HG03378 (cell line): ENCODE measurements around the gene CCDC33.
"Not testable (repeated sequence)": the region's sequence is repeated elsewhere in the genome, so short reads cannot be mapped to it uniquely, and the experiment has no call there.

Experiments
- ATAC-seq: cut with Tn5 transposase; IDR thresholded peaks from one replicate; pipeline ENCODE4 v1.9.1; 2021; ENCODE audit warnings: mild to moderate bottlenecking, moderate library complexity; ENCODE audit not compliant: unreplicated experiment

CCDC33 gene

GRCh38 chr15:74332611-74333010, 96.5 kb downstream of the CCDC33 start:
- ATAC-seq, result no peak

- no peak for ATAC-seq
Measured at GRCh38 chr15:74333093-74333492, 97.0 kb downstream of the CCDC33 start.

GRCh38 chr15:74333662-74334061, 97.5 kb downstream of the CCDC33 start:
- no peak for ATAC-seq

GRCh38 chr15:74334127-74334526, 98.0 kb downstream of the CCDC33 start:
- no peak for ATAC-seq

GRCh38 chr15:74335396-74335795, 99.3 kb downstream of the CCDC33 start:
- ATAC-seq, result no peak

GRCh38 chr15:74336061-74337005, 100.2 kb downstream of the CCDC33 start:
- no peak for ATAC-seq

- no peak for ATAC-seq
Measured at GRCh38 chr15:74337146-74337545, 101.0 kb downstream of the CCDC33 start.

- no peak for ATAC-seq
Measured at GRCh38 chr15:74337607-74338211, 101.6 kb downstream of the CCDC33 start.

- ATAC-seq, result no peak
Measured at GRCh38 chr15:74338676-74339075, 102.5 kb downstream of the CCDC33 start.

GRCh38 chr15:74339371-74339770, 103.2 kb downstream of the CCDC33 start:
- no peak for ATAC-seq

- no peak for ATAC-seq
Measured at GRCh38 chr15:74340150-74340549, 104.0 kb downstream of the CCDC33 start.

- ATAC-seq, result no peak
Measured at GRCh38 chr15:74343127-74343796, 107.1 kb downstream of the CCDC33 start.

- no peak for ATAC-seq
Measured at GRCh38 chr15:74343797-74344127, 107.6 kb downstream of the CCDC33 start.

GRCh38 chr15:74345051-74345450, 108.9 kb downstream of the CCDC33 start:
- no peak for ATAC-seq

GRCh38 chr15:74347757-74348250, 111.7 kb downstream of the CCDC33 start:
- ATAC-seq, result no peak

GRCh38 chr15:74349241-74349778, 113.2 kb downstream of the CCDC33 start:
- ATAC-seq, result no peak

- ATAC-seq, result no peak
Measured at GRCh38 chr15:74350295-74351275, 114.5 kb downstream of the CCDC33 start.

GRCh38 chr15:74351670-74352069, 115.5 kb downstream of the CCDC33 start:
- ATAC-seq, result no peak

- ATAC-seq, result no peak
Measured at GRCh38 chr15:74352393-74352910, 116.3 kb downstream of the CCDC33 start.

- ATAC-seq, result not testable (repeated sequence)
Measured at GRCh38 chr15:74353992-74354391, 117.9 kb downstream of the CCDC33 start.
